Measurements from ENCODE around the gene CUL4A. TPM values are rescaled to one million over a fixed set of nuclear protein-coding genes. Genes with fewer than 3 reads are reported as not detected.

The CUL4A gene
- total and polyA plus RNA-seq, 9 of the 15 experiments (the other 6 are each of a cell fraction or from before 2014, with no cell fraction given) = 21.1 to 92.0 (median 63.2) TPM

GRCh38 chr13:113275387-113275786 lies 66.0 kb downstream of the CUL4A start:
- 4% methylated on average over 2 of the region's 3 CpGs for WGBS (ENCODE audit: insufficient coverage, low coverage, missing lambda C conversion rate)
- Histone ChIP-seq H3K4me1 (replicated peaks in 1 of 2; ENCODE audit: control insufficient read depth in 2 of 2, insufficient read depth in 2 of 2, low read length in 2 of 2) (peaks cover 6 to 20% of the 10 kb centered on the region in 2 experiments; a peak in 4 of 5 replicates), H3K4me3 (no peak overlapping the region), H3K9me1 (ENCODE audit: control insufficient read depth, insufficient read depth, low read length) (no peaks in the 10 kb centered on the region), H3K9me3 (replicated peaks; ENCODE audit: control insufficient read depth, insufficient read depth, low read depth, low read length) (no peaks in the 10 kb centered on the region; the same call in 1 of the 2 replicates), H3K27me3 (ENCODE audit: control insufficient read depth in 2 of 2, insufficient read depth in 2 of 2, low read length in 2 of 2) (peaks cover 0 to 4% of the 10 kb centered on the region in 2 experiments; a peak in 2 of 5 replicates), H3K36me3 (ENCODE audit: control insufficient read depth, insufficient read depth, low read length) (no peaks in the 10 kb centered on the region), H3K79me2 (ENCODE audit: control insufficient read depth, insufficient read depth, low read length) (no peaks in the 10 kb centered on the region), H4K20me1 (replicated peaks; ENCODE audit: control insufficient read depth, insufficient read depth, low read length) (no peaks in the 10 kb centered on the region), H2AFZ (ENCODE audit: low read depth, low read length) (peak overlapping the region; percentile 68; the same call in 1 of the 2 replicates), H3K4me2 (ENCODE audit: insufficient read depth, low read length) (no peak overlapping the region), H3K9ac (ENCODE audit: insufficient read depth in 1 of 2, low read depth in 2 of 2, low read length in 2 of 2) (no peak overlapping the region), H3K27ac (ENCODE audit: extremely low read depth, low read depth, low read length) (no peak overlapping the region)
- ChIA-PET CTCF (ENCODE audit: low intra/inter-chr PET ratio) (no interaction called here), POLR2A (interaction anchor here (0.7 kb wide), 1 partner anchor 9 kb away, joined by 3 read pairs; no protein-coding TSS in a partner anchor)
- ATAC-seq (peak; percentile 96), FAIRE-seq (peak; percentile 88), DNase-seq (ENCODE audit: extremely low read depth in 1 of 4, low spot score in 3 of 4) (peak; percentile 37 to 71 (median 63))
- intact Hi-C loops (cut with micrococcal nuclease) = loop anchor here (2.0 to 10.0 kb wide), 2 partner anchors 115 to 289 kb away; no protein-coding TSS in a partner anchor
- in situ Hi-C loops (cut with MboI) = loop anchor here (10.0 kb wide), 1 partner anchor 109 kb away; no protein-coding TSS in a partner anchor
- BruUV-seq (replicated peaks) = no TSS peak
- TF ChIP-seq DPF2 (IDR thresholded peaks at IDR 0.05) (0 out of 2 replicates have a peak, but pooled peaks have one; percentile 38), CHAMP1 (IDR thresholded peaks at IDR 0.05) (0 out of 2 replicates have a peak, but pooled peaks have one; percentile 34), TSC22D4 (tag; IDR thresholded peaks at IDR 0.05) (no peak), RAD21 (CRISPR knock-in tag; conservative IDR thresholded peaks at IDR 0.05 in 1 of 2, IDR thresholded peaks at IDR 0.05 in 1 of 2) (peak; percentile 17 to 62; a peak in 2 of 4 replicates), ZBTB8A (IDR thresholded peaks at IDR 0.05; ENCODE audit: partially characterized antibody) (no peak), POLR3G (IDR thresholded peaks at IDR 0.05; ENCODE audit: extremely low read depth, insufficient read length, insufficient replicate concordance) (no peak), MAFK (IDR thresholded peaks at IDR 0.05; ENCODE audit: low read length) (no peak; the same call in 1 of the 2 replicates), ZKSCAN1 (IDR thresholded peaks at IDR 0.05; ENCODE audit: low read depth, low read length) (no peak), CTCFL (IDR thresholded peaks at IDR 0.05; ENCODE audit: borderline replicate concordance, insufficient read depth, low read depth, low read length, poor library complexity, severe bottlenecking) (peak; percentile 29), FUS (optimal IDR thresholded peaks at IDR 0.05; ENCODE audit: low read depth, low read length) (no peak), BRD9 (IDR thresholded peaks at IDR 0.05; ENCODE audit: low read depth, partially characterized antibody) (no peak), NR1H2 (CRISPR knock-in tag; IDR thresholded peaks at IDR 0.05) (no peak), E2F3 (CRISPR knock-in tag; IDR thresholded peaks at IDR 0.05) (no peak)
- TF ChIP-seq, protein P1, sequence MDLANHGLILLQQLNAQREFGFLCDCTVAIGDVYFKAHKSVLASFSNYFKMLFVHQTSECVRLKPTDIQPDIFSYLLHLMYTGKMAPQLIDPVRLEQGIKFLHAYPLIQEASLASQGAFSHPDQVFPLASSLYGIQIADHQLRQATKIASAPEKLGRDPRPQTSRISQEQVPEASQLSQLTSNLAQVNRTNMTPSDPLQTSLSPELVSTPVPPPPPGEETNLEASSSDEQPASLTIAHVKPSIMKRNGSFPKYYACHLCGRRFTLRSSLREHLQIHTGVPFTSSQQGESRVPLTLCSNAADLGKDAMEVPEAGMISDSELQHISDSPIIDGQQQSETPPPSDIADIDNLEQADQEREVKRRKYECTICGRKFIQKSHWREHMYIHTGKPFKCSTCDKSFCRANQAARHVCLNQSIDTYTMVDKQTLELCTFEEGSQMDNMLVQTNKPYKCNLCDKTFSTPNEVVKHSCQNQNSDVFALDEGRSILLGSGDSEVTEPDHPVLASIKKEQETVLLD (IDR thresholded peaks at IDR 0.05) = no peak
- TF ChIP-seq, protein P2, sequence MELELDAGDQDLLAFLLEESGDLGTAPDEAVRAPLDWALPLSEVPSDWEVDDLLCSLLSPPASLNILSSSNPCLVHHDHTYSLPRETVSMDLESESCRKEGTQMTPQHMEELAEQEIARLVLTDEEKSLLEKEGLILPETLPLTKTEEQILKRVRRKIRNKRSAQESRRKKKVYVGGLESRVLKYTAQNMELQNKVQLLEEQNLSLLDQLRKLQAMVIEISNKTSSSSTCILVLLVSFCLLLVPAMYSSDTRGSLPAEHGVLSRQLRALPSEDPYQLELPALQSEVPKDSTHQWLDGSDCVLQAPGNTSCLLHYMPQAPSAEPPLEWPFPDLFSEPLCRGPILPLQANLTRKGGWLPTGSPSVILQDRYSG (tag; conservative IDR thresholded peaks at IDR 0.05; ENCODE audit: low read depth) = no peak

All from K562 (cell line).